Loucy (cell line): ENCODE measurements around the gene AP1B1.

Experiments used
- CTCF ChIP-seq: fragments of 200-600 bp; sonication (generic); conservative IDR thresholded peaks from 2 replicates; pipeline ENCODE4 v1.5.1; 2014; ENCODE audit warnings: mild to moderate bottlenecking, antibody characterized with exemption, low read length
- EZH2phosphoT487 ChIP-seq: fragments of 200-600 bp; IDR thresholded peaks from 2 replicates; pipeline ENCODE4 v1.6.1; 2018; ENCODE audit warnings: antibody characterized with exemption, mild to moderate bottlenecking, moderate library complexity, borderline replicate concordance

GRCh38 chr22:29301716-29302401, 86.5 kb downstream of the AP1B1 start:
- TF ChIP-seq CTCF = no peak
- no peak for TF ChIP-seq EZH2phosphoT487
